Neural cell (in vitro differentiated cells): ENCODE measurements around the gene OR5B21. TPM values are rescaled to one million over a fixed set of nuclear protein-coding genes. Genes with fewer than 3 reads are reported as not detected.

Source experiments
- H2AFZ ChIP-seq: fragments of 200-600, 300-800 bp; sonication (generic), shearing (Covaris generic); 2 replicates; pipeline ENCODE4 v1.6.0; 2014; ENCODE audit warnings: low read depth, mild to moderate bottlenecking, antibody characterized with exemption, low read length, moderate library complexity
- H3F3A ChIP-seq: fragments of 200-600 bp; shearing (Covaris generic); 2 replicates; pipeline ENCODE4 v1.6.1; 2016; ENCODE audit warnings: mild to moderate bottlenecking, moderate library complexity, mixed read lengths, antibody characterized with exemption, low read length; ENCODE audit not compliant: insufficient read depth, poor library complexity, severe bottlenecking
- H3K27ac ChIP-seq: fragments of 200-600, 300-800 bp; sonication (generic), shearing (Covaris generic); 2 replicates; pipeline ENCODE4 v1.5.1; 2014; ENCODE audit warnings: mild to moderate bottlenecking, low read length, moderate library complexity
- H3K27me3 ChIP-seq: fragments of 300-800, 200-600 bp; sonication (generic), shearing (Covaris generic); 2 replicates; pipeline ENCODE4 v1.6.0; 2014; ENCODE audit warnings: mild to moderate bottlenecking, low read depth, low read length, moderate library complexity; ENCODE audit not compliant: insufficient read depth
- H3K36me3 ChIP-seq: fragments of 300-800, 200-600 bp; sonication (generic), shearing (Covaris generic); 2 replicates; pipeline ENCODE4 v1.5.1; 2014; ENCODE audit warnings: mild to moderate bottlenecking, antibody characterized with exemption, low read length, moderate library complexity; ENCODE audit not compliant: insufficient read depth
- H3K4me2 ChIP-seq: fragments of 300-800, 200-600 bp; sonication (generic), shearing (Covaris generic); 2 replicates; pipeline ENCODE4 v1.6.0; 2014; ENCODE audit warnings: mild to moderate bottlenecking, low read length
- H3K4me3 ChIP-seq: fragments of 300-800, 200-600 bp; sonication (generic), shearing (Covaris generic); 2 replicates; pipeline ENCODE4 v1.5.1; 2014; ENCODE audit warnings: mild to moderate bottlenecking, low read length, moderate library complexity
- H3K79me2 ChIP-seq: fragments of 200-600 bp; shearing (Covaris generic); replicated peaks from 2 replicates; pipeline ENCODE4 v1.6.0; 2014; ENCODE audit warnings: mild to moderate bottlenecking, low read length, moderate library complexity; ENCODE audit not compliant: insufficient read depth
- H3K9ac ChIP-seq: fragments of 300-800, 200-600 bp; sonication (generic), shearing (Covaris generic); 2 replicates; pipeline ENCODE4 v1.6.1; 2016; ENCODE audit warnings: mild to moderate bottlenecking, low read length, mixed read lengths
- H3K9me2 ChIP-seq: fragments of 200-600 bp; shearing (Covaris generic); 2 replicates; pipeline ENCODE4 v1.6.1; 2016; ENCODE audit warnings: mild to moderate bottlenecking, low read length, mixed read lengths; ENCODE audit not compliant: insufficient read depth
- H3K9me3 ChIP-seq: fragments of 200-600, 300-800 bp; sonication (generic), shearing (Covaris generic); 2 replicates; pipeline ENCODE4 v1.6.1; 2016; ENCODE audit warnings: mild to moderate bottlenecking, mixed run types, low read length, moderate library complexity, mixed read lengths
- H4K20me1 ChIP-seq: fragments of 200-600 bp; shearing (Covaris generic); 2 replicates; pipeline ENCODE4 v1.6.1; 2016; ENCODE audit warnings: mild to moderate bottlenecking, mixed run types; ENCODE audit not compliant: insufficient read depth
- CTCF ChIP-seq: fragments of 450-650 bp; IDR thresholded peaks from 2 replicates; pipeline ENCODE4 v1.5.1; 2014; ENCODE audit warnings: antibody characterized with exemption, mild to moderate bottlenecking, moderate library complexity; ENCODE audit not compliant: poor library complexity, severe bottlenecking
- EP300 ChIP-seq: fragments of 450-650 bp; conservative IDR thresholded peaks from 2 replicates; pipeline ENCODE4 v1.6.1; 2014; ENCODE audit warnings: antibody characterized with exemption, mild to moderate bottlenecking, moderate library complexity; ENCODE audit not compliant: poor library complexity, severe bottlenecking
- EZH2 ChIP-seq: fragments of 200-600, 300-800 bp; shearing (Covaris generic), sonication (generic); IDR thresholded peaks from 2 replicates; pipeline ENCODE4 v1.6.1; 2014; ENCODE audit warnings: antibody characterized with exemption, low read length, borderline replicate concordance, mild to moderate bottlenecking; ENCODE audit not compliant: insufficient read depth, poor library complexity, severe bottlenecking
- MXI1 ChIP-seq: fragments of 450-650 bp; conservative IDR thresholded peaks from 2 replicates; pipeline ENCODE4 v1.6.1; 2014; ENCODE audit warnings: antibody characterized with exemption, mild to moderate bottlenecking; ENCODE audit not compliant: poor library complexity, severe bottlenecking
- POLR2AphosphoS5 ChIP-seq: IDR thresholded peaks from 2 replicates; pipeline ENCODE4 v1.6.1; 2012
- RAD21 ChIP-seq: fragments of 450-650 bp; conservative IDR thresholded peaks from 2 replicates; pipeline ENCODE4 v1.6.1; 2014; ENCODE audit warnings: antibody characterized with exemption, mild to moderate bottlenecking, moderate library complexity
- REST ChIP-seq: IDR thresholded peaks from 2 replicates; pipeline ENCODE4 v1.6.1; 2012; ENCODE audit warnings: borderline replicate concordance
- SMC3 ChIP-seq: fragments of 450-650 bp; conservative IDR thresholded peaks from 2 replicates; pipeline ENCODE4 v1.6.1; 2014; ENCODE audit warnings: antibody characterized with exemption, mild to moderate bottlenecking, moderate library complexity; ENCODE audit not compliant: poor library complexity
- TAF1 ChIP-seq: IDR thresholded peaks from 2 replicates; pipeline ENCODE4 v1.6.1; 2012; ENCODE audit warnings: low read depth
- polyA plus RNA-seq: library from polyadenylated mRNA; depleted of rRNA; stranded (reverse); fragments of >200 nt; gene quantifications from 2 replicates; pipeline ENCODE4 v1.2.3, GENCODE V29; 2014

The OR5B21 gene
- polyA plus RNA-seq, 1 donor from 2014 or later: not detected

GRCh38 chr11:58524232-58525036 is 16.5 kb upstream of the OR5B21 start:
- TF ChIP-seq RAD21 (peak; percentile 72), POLR2AphosphoS5 (no peak), SMC3 (peak; percentile 73), CTCF (peak; percentile 79)
- Histone ChIP-seq H2AFZ (no peak overlapping the region), H3K4me2 (no peak overlapping the region), H3K9me3 (no peaks in the 10 kb centered on the region), H3F3A (no peaks in the 10 kb centered on the region), H3K27ac (no peak overlapping the region), H3K27me3 (no peaks in the 10 kb centered on the region), H4K20me1 (no peaks in the 10 kb centered on the region), H3K36me3 (no peaks in the 10 kb centered on the region), H3K79me2 (no peaks in the 10 kb centered on the region), H3K9me2 (no peaks in the 10 kb centered on the region), H3K4me3 (no peak overlapping the region), H3K9ac (no peak overlapping the region)

GRCh38 chr11:58513747-58514367 is 6.0 kb upstream of the OR5B21 start:
- no peak overlapping the region for H3K4me3 ChIP-seq
- no peaks in the 10 kb centered on the region for H3K36me3 ChIP-seq
- no peaks in the 10 kb centered on the region for H3K9me2 ChIP-seq
- no peak overlapping the region for H2AFZ ChIP-seq
- H3K79me2 ChIP-seq: no peaks in the 10 kb centered on the region
- no peaks in the 10 kb centered on the region for H3K27me3 ChIP-seq
- H3K9me3 ChIP-seq: no peaks in the 10 kb centered on the region
- no peak overlapping the region for H3K9ac ChIP-seq
- H3F3A ChIP-seq: no peaks in the 10 kb centered on the region
- no peak for TF ChIP-seq POLR2AphosphoS5
- TF ChIP-seq MXI1: no peak
- TF ChIP-seq CTCF: peak; percentile 93
- TF ChIP-seq SMC3: peak; percentile 84
- peak; percentile 93 for TF ChIP-seq RAD21
- TF ChIP-seq TAF1: no peak
- no peak for TF ChIP-seq REST
- no peak for TF ChIP-seq EZH2
- TF ChIP-seq EP300: no peak
- H4K20me1 ChIP-seq: no peaks in the 10 kb centered on the region
- H3K27ac ChIP-seq: no peak overlapping the region
- no peak overlapping the region for H3K4me2 ChIP-seq
